H9 (cell line): ENCODE data around the gene ZBTB9. TPM values are rescaled to one million over a fixed set of nuclear protein-coding genes. Genes with fewer than 3 reads are reported as not detected.
"Not testable (repeated sequence)": the region's sequence is repeated elsewhere in the genome, so short reads cannot be mapped to it uniquely, and the experiment has no call there.

ENCODE experiments used
- DNase-seq: peaks from one replicate; pipeline ENCODE4 v3.0.0-alpha.2; 2017
- H2AFZ ChIP-seq: one replicate; pipeline ENCODE4 v1.6.1; 2013; ENCODE audit warnings: mild to moderate bottlenecking, low read length, control low read depth, moderate library complexity
- H2AK5ac ChIP-seq: 2 replicates; pipeline ENCODE4 v1.6.1; 2013; ENCODE audit warnings: low read length, control low read depth, mixed read lengths; ENCODE audit not compliant: insufficient read length
- H2BK120ac ChIP-seq: one replicate; pipeline ENCODE4 v1.6.1; 2013; ENCODE audit warnings: low read depth, mild to moderate bottlenecking, low read length, control low read depth, inconsistent platforms; ENCODE audit not compliant: poor library complexity, severe bottlenecking
- H2BK12ac ChIP-seq: 2 replicates; pipeline ENCODE4 v1.6.1; 2013; ENCODE audit warnings: low read length, control low read depth, mixed read lengths, low read depth; ENCODE audit not compliant: insufficient read length
- H2BK15ac ChIP-seq: 2 replicates; pipeline ENCODE4 v1.6.1; 2013; ENCODE audit warnings: low read depth, low read length, control low read depth
- H2BK20ac ChIP-seq: one replicate; pipeline ENCODE4 v1.6.1; 2013; ENCODE audit warnings: low read depth, mild to moderate bottlenecking, low read length, control low read depth, inconsistent platforms; ENCODE audit not compliant: poor library complexity, severe bottlenecking
- H2BK5ac ChIP-seq: 2 replicates; pipeline ENCODE4 v1.6.1; 2013; ENCODE audit warnings: low read length, control low read depth, mixed read lengths; ENCODE audit not compliant: insufficient read length
- H3K14ac ChIP-seq: 2 replicates; pipeline ENCODE4 v1.6.1; 2013; ENCODE audit warnings: low read length, control low read depth; ENCODE audit not compliant: insufficient read depth
- H3K18ac ChIP-seq: 2 replicates; pipeline ENCODE4 v1.6.1; 2013; ENCODE audit warnings: low read depth, mild to moderate bottlenecking, mixed read lengths, low read length, control low read depth; ENCODE audit not compliant: insufficient read length
- H3K23ac ChIP-seq: 2 replicates; pipeline ENCODE4 v1.6.1; 2013; ENCODE audit warnings: low read length, control low read depth, mixed read lengths, low read depth; ENCODE audit not compliant: insufficient read length
- H3K23me2 ChIP-seq: 2 replicates; pipeline ENCODE4 v1.6.1; 2013; ENCODE audit warnings: low read depth, mild to moderate bottlenecking, mixed read lengths, low read length, control low read depth; ENCODE audit not compliant: insufficient read length, poor library complexity, severe bottlenecking
- H3K27ac ChIP-seq: 2 replicates; pipeline ENCODE4 v1.5.1; 2013; ENCODE audit warnings: low read length, control low read depth, mixed read lengths, low read depth; ENCODE audit not compliant: insufficient read length
- H3K27me3 ChIP-seq: 2 replicates; pipeline ENCODE4 v1.6.1; 2013; ENCODE audit warnings: low read length, control low read depth, inconsistent platforms; ENCODE audit not compliant: insufficient read depth
- H3K4ac ChIP-seq: 2 replicates; pipeline ENCODE4 v1.6.1; 2013; ENCODE audit warnings: low read depth, mild to moderate bottlenecking, control low read depth, inconsistent platforms, low read length, moderate library complexity
- H3K4me1 ChIP-seq: 2 replicates; pipeline ENCODE4 v1.6.1; 2013; ENCODE audit warnings: low read length, control low read depth, inconsistent platforms; ENCODE audit not compliant: insufficient read depth
- H3K4me2 ChIP-seq: 2 replicates; pipeline ENCODE4 v1.6.1; 2013; ENCODE audit warnings: low read length, control low read depth, mixed read lengths; ENCODE audit not compliant: insufficient read length, insufficient read depth
- H3K56ac ChIP-seq: 2 replicates; pipeline ENCODE4 v1.6.1; 2013; ENCODE audit warnings: low read depth, mild to moderate bottlenecking, mixed read lengths, low read length, control low read depth; ENCODE audit not compliant: insufficient read length
- H3K79me1 ChIP-seq: 2 replicates; pipeline ENCODE4 v1.6.1; 2013; ENCODE audit warnings: low read depth, mild to moderate bottlenecking, moderate library complexity, low read length, control low read depth, inconsistent platforms; ENCODE audit not compliant: insufficient read depth, poor library complexity, severe bottlenecking
- H3K79me2 ChIP-seq: 2 replicates; pipeline ENCODE4 v1.6.1; 2013; ENCODE audit warnings: low read length, control low read depth, inconsistent platforms; ENCODE audit not compliant: insufficient read depth
- H3K9ac ChIP-seq: 2 replicates; pipeline ENCODE4 v1.6.1; 2013; ENCODE audit warnings: low read length, control low read depth, mixed read lengths; ENCODE audit not compliant: insufficient read length; ENCODE audit errors: extremely low read depth
- H3K9me3 ChIP-seq: one replicate; pipeline ENCODE4 v1.6.1; 2013; ENCODE audit warnings: low read depth, low read length, inconsistent platforms; ENCODE audit not compliant: control insufficient read depth
- H3T11ph ChIP-seq: one replicate; pipeline ENCODE4 v1.6.1; 2013; ENCODE audit warnings: mild to moderate bottlenecking, low read length, control low read depth, inconsistent platforms
- H4K20me1 ChIP-seq: one replicate; pipeline ENCODE4 v1.6.1; 2013; ENCODE audit not compliant: control insufficient read depth, insufficient read length, insufficient read depth
- H4K5ac ChIP-seq: 2 replicates; pipeline ENCODE4 v1.6.1; 2013; ENCODE audit warnings: low read depth, mild to moderate bottlenecking, mixed read lengths, low read length, control low read depth; ENCODE audit not compliant: insufficient read length
- H4K8ac ChIP-seq: replicated peaks from 2 replicates; pipeline ENCODE4 v1.6.1; 2013; ENCODE audit warnings: low read length, control low read depth, mixed read lengths, low read depth; ENCODE audit not compliant: insufficient read length
- H4K91ac ChIP-seq: 2 replicates; pipeline ENCODE4 v1.6.1; 2013; ENCODE audit warnings: low read depth, mild to moderate bottlenecking, moderate library complexity, mixed read lengths, low read length, control low read depth; ENCODE audit not compliant: insufficient read length
- H3K27ac Mint-ChIP-seq, 3 experiments: 2 replicates in 2 of 3; 3 replicates in 1 of 3; pipeline ENCODE4 v1.8.0; 2020 to 2021; ENCODE audit warnings: mixed read lengths in 3 of 3, mild to moderate bottlenecking in 1 of 3, moderate library complexity in 1 of 3
- H3K27me3 Mint-ChIP-seq: 2 replicates; pipeline ENCODE4 v1.8.0; 2021; ENCODE audit warnings: low read depth, mild to moderate bottlenecking, moderate library complexity, mixed read lengths
- H3K36me3 Mint-ChIP-seq, 3 experiments: 2 replicates in 2 of 3; 3 replicates in 1 of 3; pipeline ENCODE4 v1.8.0; 2020 to 2021; ENCODE audit warnings: low read depth in 3 of 3, mixed read lengths in 3 of 3; ENCODE audit not compliant: insufficient read depth in 1 of 3
- H3K4me1 Mint-ChIP-seq, 2 experiments: 2 replicates each; pipeline ENCODE4 v1.8.0; 2020; ENCODE audit warnings: mixed read lengths in 2 of 2
- H3K4me3 Mint-ChIP-seq, 2 experiments: 2 replicates in 1 of 2; 3 replicates in 1 of 2; pipeline ENCODE4 v1.8.0; 2020 to 2021; ENCODE audit warnings: mild to moderate bottlenecking in 2 of 2, mixed read lengths in 2 of 2, moderate library complexity in 1 of 2
- H3K9me3 Mint-ChIP-seq, 2 experiments: 2 replicates in 1 of 2; 3 replicates in 1 of 2; pipeline ENCODE4 v1.8.0; 2020; ENCODE audit warnings: mild to moderate bottlenecking in 2 of 2, mixed read lengths in 2 of 2, moderate library complexity in 1 of 2
- WGBS: extraction: QIAGEN DNeasy Blood & Tissue Kit; methylation state at CpG from one replicate; pipeline ENCODE4 v1.1.7; 2013; ENCODE audit warnings: missing lambda C conversion rate, low lambda C conversion rate, mixed read lengths; ENCODE audit not compliant: insufficient read length; ENCODE audit errors: extremely low coverage; 5-methylcytosine and 5-hydroxymethylcytosine counted together
- total RNA-seq: library from RNA; stranded (reverse); gene quantifications from 2 replicates; pipeline ENCODE4 v1.2.1, GENCODE V29; 2021

Gene ZBTB9
- total RNA-seq, 1 experiment from 2014 or later, result 53.1 TPM

GRCh38 chr6:33485680-33486079, 31.3 kb downstream of the ZBTB9 start:
- not testable (repeated sequence) for H4K20me1 ChIP-seq, H3K4ac ChIP-seq, H2BK120ac ChIP-seq, H3K27ac ChIP-seq, H3K4me3 Mint-ChIP-seq, H3K56ac ChIP-seq, DNase-seq, H2BK15ac ChIP-seq, H3K18ac ChIP-seq, H2BK5ac ChIP-seq, H2AK5ac ChIP-seq, H3K36me3 Mint-ChIP-seq, H3K4me2 ChIP-seq, H3K9ac ChIP-seq, H3K4me1 Mint-ChIP-seq, H3K4me1 ChIP-seq, H3K9me3 ChIP-seq, H2BK20ac ChIP-seq, H3K23ac ChIP-seq, H3K23me2 ChIP-seq, H3K27me3 ChIP-seq, H3T11ph ChIP-seq, H3K79me1 ChIP-seq, H4K5ac ChIP-seq, H2BK12ac ChIP-seq, H2AFZ ChIP-seq, H4K8ac ChIP-seq, H4K91ac ChIP-seq, H3K14ac ChIP-seq, H3K27ac Mint-ChIP-seq, H3K79me2 ChIP-seq
- peaks cover 23% of the 10 kb centered on the region for H3K27me3 Mint-ChIP-seq
- no CpG with 5 or more reads among the region's 25 CpGs for WGBS
- H3K9me3 Mint-ChIP-seq, result peaks cover 4 to 16% of the 10 kb centered on the region in 2 experiments
